HEK293 (cell line): ENCODE data around the gene SLC31A1.

Experiments
- CTCF ChIA-PET: fragments of 350-600 bp; formaldehyde crosslinking; extraction: SDS; loops from one replicate; lab custom pipeline; 2021; ENCODE audit warnings: antibody characterized with exemption; lab: Yijun Ruan, JAX
- POLR2A ChIA-PET: fragments of 300-600 bp; formaldehyde crosslinking; extraction: SDS; loops from one replicate; lab custom pipeline; 2020; ENCODE audit warnings: antibody characterized with exemption, inconsistent platforms; lab: Yijun Ruan, JAX
- H3K27ac ChIP-seq: fragments of 200-500 bp; sonication (Bioruptor generic); 2 replicates; pipeline ENCODE4 v1.5.1; 2014; ENCODE audit warnings: low read depth, low read length, control low read depth, inconsistent platforms; ENCODE audit errors: extremely low read depth
- H3K36me3 ChIP-seq, 2 experiments: fragments of 200-500 bp in 1 of 2; sonication (Bioruptor generic) in 1 of 2; 1 replicate in 1 of 2; 2 replicates in 1 of 2; pipeline ENCODE4 v1.5.1; 2014 to 2017; ENCODE audit warnings: inconsistent platforms in 2 of 2, low read length in 2 of 2; ENCODE audit not compliant: control insufficient read depth in 2 of 2, insufficient read depth in 1 of 2
- H3K4me1 ChIP-seq: fragments of 200-500 bp; sonication (Bioruptor generic); 2 replicates; pipeline ENCODE4 v1.5.1; 2014; ENCODE audit warnings: mild to moderate bottlenecking, low read length, inconsistent platforms; ENCODE audit not compliant: control insufficient read depth, insufficient read depth
- H3K4me3 ChIP-seq: 2 replicates; pipeline ENCODE4 v1.5.1; 2011; ENCODE audit warnings: low read depth, mild to moderate bottlenecking, control low read depth, low read length, moderate library complexity
- H3K9me3 ChIP-seq: fragments of 200-500 bp; sonication (Bioruptor generic); 2 replicates; pipeline ENCODE4 v1.5.1; 2014; ENCODE audit warnings: low read depth, low read length, inconsistent platforms; ENCODE audit not compliant: control insufficient read depth, insufficient read depth
- BCL11A ChIP-seq: fragments of 450-650 bp; formaldehyde crosslinking; IDR thresholded peaks from 2 replicates; pipeline ENCODE4 v1.5.1; 2016; ENCODE audit warnings: low read depth, missing biosample characterization, missing genetic modification characterization
- GLI4 ChIP-seq: fragments of 450-650 bp; formaldehyde crosslinking; IDR thresholded peaks from 2 replicates; pipeline ENCODE4 v1.5.1; 2016; ENCODE audit warnings: missing biosample characterization, missing genetic modification characterization
- HOXA7 ChIP-seq: sonication (generic); formaldehyde crosslinking; IDR thresholded peaks from 2 replicates; pipeline ENCODE4 v1.8.1; 2022; ENCODE audit warnings: missing genetic modification reagents, borderline replicate concordance
- KLF8 ChIP-seq: fragments of 450-650 bp; formaldehyde crosslinking; IDR thresholded peaks from 2 replicates; pipeline ENCODE4 v1.5.1; 2016; ENCODE audit warnings: missing biosample characterization, missing genetic modification characterization
- YY2 ChIP-seq: fragments of 450-650 bp; formaldehyde crosslinking; IDR thresholded peaks from 2 replicates; pipeline ENCODE4 v1.5.1; 2016; ENCODE audit warnings: missing biosample characterization, missing genetic modification characterization
- ZNF10 ChIP-seq: fragments of 450-650 bp; formaldehyde crosslinking; IDR thresholded peaks from 2 replicates; pipeline ENCODE4 v1.5.1; 2017; ENCODE audit warnings: missing biosample characterization, missing genetic modification characterization
- ZNF121 ChIP-seq: fragments of 450-650 bp; formaldehyde crosslinking; IDR thresholded peaks from 2 replicates; pipeline ENCODE4 v1.5.1; 2016; ENCODE audit warnings: missing biosample characterization, missing genetic modification characterization
- ZNF169 ChIP-seq: fragments of 450-650 bp; formaldehyde crosslinking; IDR thresholded peaks from 2 replicates; pipeline ENCODE4 v1.5.1; 2016; ENCODE audit warnings: missing biosample characterization, missing genetic modification characterization
- ZNF174 ChIP-seq: fragments of 450-650 bp; formaldehyde crosslinking; IDR thresholded peaks from 2 replicates; pipeline ENCODE4 v1.5.0; 2017; ENCODE audit warnings: missing biosample characterization, mild to moderate bottlenecking, missing genetic modification characterization
- ZNF19 ChIP-seq: fragments of 450-650 bp; formaldehyde crosslinking; IDR thresholded peaks from 2 replicates; pipeline ENCODE4; 2016; ENCODE audit warnings: missing biosample characterization, missing genetic modification characterization, low read depth
- ZNF366 ChIP-seq: fragments of 450-650 bp; formaldehyde crosslinking; conservative IDR thresholded peaks from 2 replicates; pipeline ENCODE4 v1.5.1; 2016; ENCODE audit warnings: missing biosample characterization, missing genetic modification characterization
- ZNF394 ChIP-seq: fragments of 450-650 bp; formaldehyde crosslinking; IDR thresholded peaks from 2 replicates; pipeline ENCODE4 v1.5.1; 2016; ENCODE audit warnings: missing biosample characterization, missing genetic modification characterization, mild to moderate bottlenecking, moderate library complexity, borderline replicate concordance
- ZNF423 ChIP-seq: fragments of 450-650 bp; formaldehyde crosslinking; IDR thresholded peaks from 2 replicates; pipeline ENCODE4 v1.5.1; 2016; ENCODE audit warnings: missing biosample characterization, missing genetic modification characterization
- ZNF473 ChIP-seq: fragments of 450-650 bp; formaldehyde crosslinking; IDR thresholded peaks from 2 replicates; pipeline ENCODE4 v1.5.1; 2017; ENCODE audit warnings: missing biosample characterization, missing genetic modification characterization
- ZNF48 ChIP-seq: fragments of 450-650 bp; formaldehyde crosslinking; IDR thresholded peaks from 2 replicates; pipeline ENCODE4 v1.5.1; 2016; ENCODE audit warnings: missing biosample characterization, missing genetic modification characterization
- ZNF510 ChIP-seq: fragments of 450-650 bp; formaldehyde crosslinking; IDR thresholded peaks from 2 replicates; pipeline ENCODE4 v1.5.1; 2018; ENCODE audit warnings: mild to moderate bottlenecking, missing genetic modification characterization, missing biosample characterization; ENCODE audit not compliant: insufficient replicate concordance
- ZNF585B ChIP-seq: fragments of 450-650 bp; formaldehyde crosslinking; IDR thresholded peaks from 2 replicates; pipeline ENCODE4 v1.5.1; 2016; ENCODE audit warnings: missing biosample characterization, missing genetic modification characterization
- ZNF747 ChIP-seq: fragments of 450-650 bp; formaldehyde crosslinking; IDR thresholded peaks from 2 replicates; pipeline ENCODE4 v1.5.1; 2016; ENCODE audit warnings: missing biosample characterization, missing genetic modification characterization
- ZNF768 ChIP-seq: fragments of 450-650 bp; formaldehyde crosslinking; IDR thresholded peaks from 2 replicates; pipeline ENCODE4 v1.5.1; 2018; ENCODE audit warnings: missing biosample characterization, mild to moderate bottlenecking, missing genetic modification characterization
- ZNF785 ChIP-seq: fragments of 450-650 bp; formaldehyde crosslinking; IDR thresholded peaks from 2 replicates; pipeline ENCODE4 v1.5.1; 2016; ENCODE audit warnings: missing biosample characterization, missing genetic modification characterization
- ZNF792 ChIP-seq: fragments of 450-650 bp; formaldehyde crosslinking; IDR thresholded peaks from 2 replicates; pipeline ENCODE4 v1.5.1; 2016; ENCODE audit warnings: missing biosample characterization, missing genetic modification characterization
- ZNF837 ChIP-seq: fragments of 450-650 bp; formaldehyde crosslinking; IDR thresholded peaks from 2 replicates; pipeline ENCODE4 v1.5.1; 2016; ENCODE audit warnings: missing biosample characterization, missing genetic modification characterization
- TF ChIP-seq, protein P1 (sequence below): fragments of 450-650 bp; formaldehyde crosslinking; IDR thresholded peaks from 2 replicates; pipeline ENCODE4 v1.5.1; 2016; ENCODE audit warnings: missing biosample characterization, missing genetic modification characterization, low read depth
- TF ChIP-seq, protein P2 (sequence below): fragments of 450-650 bp; formaldehyde crosslinking; IDR thresholded peaks from 2 replicates; pipeline ENCODE4 v1.5.1; 2016; ENCODE audit warnings: missing biosample characterization, missing genetic modification characterization
- TF ChIP-seq, protein P3 (sequence below): fragments of 450-650 bp; formaldehyde crosslinking; IDR thresholded peaks from 2 replicates; pipeline ENCODE4 v1.5.1; 2016; ENCODE audit warnings: missing biosample characterization, missing genetic modification characterization
- TF ChIP-seq, protein P4 (sequence below): fragments of 450-650 bp; formaldehyde crosslinking; optimal IDR thresholded peaks from 2 replicates; pipeline ENCODE3; 2016; ENCODE audit warnings: missing biosample characterization, mild to moderate bottlenecking, missing genetic modification characterization

The SLC31A1 gene

DNA sequence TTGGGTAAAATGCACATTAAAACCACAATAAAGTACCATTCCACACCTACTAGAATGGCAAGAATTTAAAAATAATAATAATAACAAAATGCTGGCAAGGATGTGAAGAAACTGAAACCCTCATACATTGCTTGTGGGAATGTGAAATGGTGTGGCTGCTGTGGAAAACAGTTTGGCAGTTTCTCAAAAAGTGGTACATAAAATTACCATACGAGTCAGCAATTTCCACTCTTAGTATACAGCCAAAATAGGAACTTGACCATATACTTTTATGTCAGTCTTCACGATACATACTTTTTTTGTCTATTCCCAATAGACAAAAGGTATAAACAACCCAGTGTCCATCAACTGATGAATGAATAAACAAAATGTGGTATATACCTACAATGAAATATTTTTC lies 15.9 kb upstream of the SLC31A1 start (continued):
- TF ChIP-seq, protein P1, sequence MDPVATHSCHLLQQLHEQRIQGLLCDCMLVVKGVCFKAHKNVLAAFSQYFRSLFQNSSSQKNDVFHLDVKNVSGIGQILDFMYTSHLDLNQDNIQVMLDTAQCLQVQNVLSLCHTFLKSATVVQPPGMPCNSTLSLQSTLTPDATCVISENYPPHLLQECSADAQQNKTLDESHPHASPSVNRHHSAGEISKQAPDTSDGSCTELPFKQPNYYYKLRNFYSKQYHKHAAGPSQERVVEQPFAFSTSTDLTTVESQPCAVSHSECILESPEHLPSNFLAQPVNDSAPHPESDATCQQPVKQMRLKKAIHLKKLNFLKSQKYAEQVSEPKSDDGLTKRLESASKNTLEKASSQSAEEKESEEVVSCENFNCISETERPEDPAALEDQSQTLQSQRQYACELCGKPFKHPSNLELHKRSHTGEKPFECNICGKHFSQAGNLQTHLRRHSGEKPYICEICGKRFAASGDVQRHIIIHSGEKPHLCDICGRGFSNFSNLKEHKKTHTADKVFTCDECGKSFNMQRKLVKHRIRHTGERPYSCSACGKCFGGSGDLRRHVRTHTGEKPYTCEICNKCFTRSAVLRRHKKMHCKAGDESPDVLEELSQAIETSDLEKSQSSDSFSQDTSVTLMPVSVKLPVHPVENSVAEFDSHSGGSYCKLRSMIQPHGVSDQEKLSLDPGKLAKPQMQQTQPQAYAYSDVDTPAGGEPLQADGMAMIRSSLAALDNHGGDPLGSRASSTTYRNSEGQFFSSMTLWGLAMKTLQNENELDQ (tag by site-specific recombination), result no peak
- no peak for TF ChIP-seq ZNF423

DNA sequence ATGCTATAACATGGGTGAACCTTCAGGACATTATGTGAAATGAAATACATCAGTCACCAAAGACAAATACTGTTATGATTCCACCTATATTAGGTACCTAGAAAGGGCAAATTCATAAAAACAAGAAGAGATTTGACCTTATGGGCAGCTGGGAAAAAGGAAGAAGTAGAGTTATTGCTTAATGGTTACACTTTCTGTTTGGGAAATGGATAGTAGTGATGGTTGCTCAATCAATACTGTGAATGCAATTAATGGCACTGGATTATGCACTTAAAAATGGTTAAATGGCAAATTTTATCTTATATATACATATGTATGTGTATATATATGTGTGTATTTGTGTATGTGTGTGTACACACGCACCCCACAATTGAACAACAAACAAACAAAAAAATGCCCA lies 15.5 kb upstream of the SLC31A1 start:
- Histone ChIP-seq H3K36me3 (peaks cover 22 to 74% of the 10 kb centered on the region in 2 experiments), H3K4me1 (no peaks in the 10 kb centered on the region), H3K27ac (no peak overlapping the region), H3K9me3 (no peaks in the 10 kb centered on the region), H3K4me3 (no peak overlapping the region)
- TF ChIP-seq ZNF19 (tag by site-specific recombination) (no peak), ZNF366 (tag by site-specific recombination) (no peak), YY2 (tag by site-specific recombination) (no peak), HOXA7 (no peak), ZNF121 (no peak), ZNF510 (tag by site-specific recombination) (no peak), ZNF785 (tag by site-specific recombination) (no peak), ZNF792 (tag by site-specific recombination) (no peak), ZNF585B (tag by site-specific recombination) (no peak), ZNF169 (tag by site-specific recombination) (no peak)
- TF ChIP-seq, protein P2, sequence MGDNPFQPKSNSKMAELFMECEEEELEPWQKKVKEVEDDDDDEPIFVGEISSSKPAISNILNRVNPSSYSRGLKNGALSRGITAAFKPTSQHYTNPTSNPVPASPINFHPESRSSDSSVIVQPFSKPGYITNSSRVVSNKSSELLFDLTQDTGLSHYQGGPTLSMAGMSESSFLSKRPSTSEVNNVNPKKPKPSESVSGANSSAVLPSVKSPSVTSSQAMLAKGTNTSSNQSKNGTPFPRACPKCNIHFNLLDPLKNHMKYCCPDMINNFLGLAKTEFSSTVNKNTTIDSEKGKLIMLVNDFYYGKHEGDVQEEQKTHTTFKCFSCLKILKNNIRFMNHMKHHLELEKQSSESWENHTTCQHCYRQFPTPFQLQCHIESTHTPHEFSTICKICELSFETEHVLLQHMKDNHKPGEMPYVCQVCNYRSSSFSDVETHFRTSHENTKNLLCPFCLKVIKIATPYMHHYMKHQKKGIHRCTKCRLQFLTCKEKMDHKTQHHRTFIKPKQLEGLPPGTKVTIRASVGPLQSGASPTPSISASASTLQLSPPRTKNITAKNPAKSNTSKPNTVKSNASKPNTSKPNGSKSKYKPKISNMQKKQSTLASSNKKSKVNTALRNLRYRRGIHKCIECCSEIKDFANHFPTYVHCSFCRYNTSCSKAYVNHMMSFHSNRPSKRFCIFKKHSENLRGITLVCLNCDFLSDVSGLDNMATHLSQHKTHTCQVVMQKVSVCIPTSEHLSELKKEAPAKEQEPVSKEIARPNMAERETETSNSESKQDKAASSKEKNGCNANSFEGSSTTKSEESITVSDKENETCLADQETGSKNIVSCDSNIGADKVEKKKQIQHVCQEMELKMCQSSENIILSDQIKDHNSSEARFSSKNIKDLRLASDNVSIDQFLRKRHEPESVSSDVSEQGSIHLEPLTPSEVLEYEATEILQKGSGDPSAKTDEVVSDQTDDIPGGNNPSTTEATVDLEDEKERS (tag by site-specific recombination), result no peak
- CTCF ChIA-PET, result no interaction called here
- POLR2A ChIA-PET, result interaction anchor here (0.7 kb wide), 1 partner anchor 892 kb away, joined by 3 read pairs; no protein-coding TSS in a partner anchor

DNA sequence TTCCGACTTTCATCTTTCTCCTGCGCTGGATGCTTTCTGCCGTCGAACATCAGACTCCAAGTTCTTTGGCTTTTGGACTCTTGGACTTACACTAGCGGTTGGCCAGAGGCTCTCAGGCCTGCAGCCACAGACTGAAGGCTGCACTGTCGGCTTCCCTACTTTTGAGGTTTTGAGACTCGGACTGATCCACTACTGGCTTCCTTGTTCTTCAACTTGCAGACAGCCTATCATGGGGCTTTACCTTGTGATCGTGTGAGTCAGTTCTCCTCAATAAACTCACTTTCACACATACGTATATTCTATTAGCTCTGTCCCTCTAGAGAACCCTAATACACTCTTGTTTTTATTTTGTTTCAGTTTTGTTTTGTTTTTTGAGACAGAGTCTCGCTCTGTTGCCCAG lies 10.5 kb upstream of the SLC31A1 start:
- Histone ChIP-seq H3K4me3 (no peak overlapping the region), H3K9me3 (no peaks in the 10 kb centered on the region), H3K36me3 (peaks cover 8 to 37% of the 10 kb centered on the region in 2 experiments; a peak in 2 of 3 replicates), H3K27ac (no peak overlapping the region), H3K4me1 (no peaks in the 10 kb centered on the region)
- CTCF ChIA-PET, result no interaction called here
- POLR2A ChIA-PET, result no interaction called here
- no peak for TF ChIP-seq ZNF48 (tag by site-specific recombination)
- no peak for TF ChIP-seq ZNF510 (tag by site-specific recombination)
- TF ChIP-seq KLF8 (tag by site-specific recombination), result no peak
- no peak for TF ChIP-seq ZNF174 (tag by site-specific recombination)
- no peak for TF ChIP-seq ZNF10 (tag by site-specific recombination)
- TF ChIP-seq, protein P3, sequence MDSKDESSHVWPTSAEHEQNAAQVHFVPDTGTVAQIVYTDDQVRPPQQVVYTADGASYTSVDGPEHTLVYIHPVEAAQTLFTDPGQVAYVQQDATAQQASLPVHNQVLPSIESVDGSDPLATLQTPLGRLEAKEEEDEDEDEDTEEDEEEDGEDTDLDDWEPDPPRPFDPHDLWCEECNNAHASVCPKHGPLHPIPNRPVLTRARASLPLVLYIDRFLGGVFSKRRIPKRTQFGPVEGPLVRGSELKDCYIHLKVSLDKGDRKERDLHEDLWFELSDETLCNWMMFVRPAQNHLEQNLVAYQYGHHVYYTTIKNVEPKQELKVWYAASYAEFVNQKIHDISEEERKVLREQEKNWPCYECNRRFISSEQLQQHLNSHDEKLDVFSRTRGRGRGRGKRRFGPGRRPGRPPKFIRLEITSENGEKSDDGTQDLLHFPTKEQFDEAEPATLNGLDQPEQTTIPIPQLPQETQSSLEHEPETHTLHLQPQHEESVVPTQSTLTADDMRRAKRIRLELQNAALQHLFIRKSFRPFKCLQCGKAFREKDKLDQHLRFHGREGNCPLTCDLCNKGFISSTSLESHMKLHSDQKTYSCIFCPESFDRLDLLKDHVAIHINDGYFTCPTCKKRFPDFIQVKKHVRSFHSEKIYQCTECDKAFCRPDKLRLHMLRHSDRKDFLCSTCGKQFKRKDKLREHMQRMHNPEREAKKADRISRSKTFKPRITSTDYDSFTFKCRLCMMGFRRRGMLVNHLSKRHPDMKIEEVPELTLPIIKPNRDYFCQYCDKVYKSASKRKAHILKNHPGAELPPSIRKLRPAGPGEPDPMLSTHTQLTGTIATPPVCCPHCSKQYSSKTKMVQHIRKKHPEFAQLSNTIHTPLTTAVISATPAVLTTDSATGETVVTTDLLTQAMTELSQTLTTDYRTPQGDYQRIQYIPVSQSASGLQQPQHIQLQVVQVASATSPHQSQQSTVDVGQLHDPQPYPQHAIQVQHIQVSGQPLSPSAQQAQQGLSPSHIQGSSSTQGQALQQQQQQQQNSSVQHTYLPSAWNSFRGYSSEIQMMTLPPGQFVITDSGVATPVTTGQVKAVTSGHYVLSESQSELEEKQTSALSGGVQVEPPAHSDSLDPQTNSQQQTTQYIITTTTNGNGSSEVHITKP, result no peak
- TF ChIP-seq GLI4 (tag by site-specific recombination), result no peak
- TF ChIP-seq, protein P4, sequence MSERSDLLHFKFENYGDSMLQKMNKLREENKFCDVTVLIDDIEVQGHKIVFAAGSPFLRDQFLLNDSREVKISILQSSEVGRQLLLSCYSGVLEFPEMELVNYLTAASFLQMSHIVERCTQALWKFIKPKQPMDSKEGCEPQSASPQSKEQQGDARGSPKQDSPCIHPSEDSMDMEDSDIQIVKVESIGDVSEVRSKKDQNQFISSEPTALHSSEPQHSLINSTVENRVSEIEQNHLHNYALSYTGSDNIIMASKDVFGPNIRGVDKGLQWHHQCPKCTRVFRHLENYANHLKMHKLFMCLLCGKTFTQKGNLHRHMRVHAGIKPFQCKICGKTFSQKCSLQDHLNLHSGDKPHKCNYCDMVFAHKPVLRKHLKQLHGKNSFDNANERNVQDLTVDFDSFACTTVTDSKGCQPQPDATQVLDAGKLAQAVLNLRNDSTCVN (tag by site-specific recombination), result no peak
- no peak for TF ChIP-seq ZNF394 (tag by site-specific recombination)
- TF ChIP-seq ZNF473 (tag by site-specific recombination), result no peak
- TF ChIP-seq ZNF747 (tag by site-specific recombination), result no peak
- TF ChIP-seq ZNF768 (tag by site-specific recombination), result no peak
- no peak for TF ChIP-seq BCL11A (tag by site-specific recombination)
- TF ChIP-seq ZNF837, result no peak
